H9 (cell line): ENCODE results near the gene LRRTM2. TPM values are rescaled to one million over a fixed set of nuclear protein-coding genes. Genes with fewer than 3 reads are reported as not detected.
"Not testable (repeated sequence)": the region's sequence is repeated elsewhere in the genome, so short reads cannot be mapped to it uniquely, and the experiment has no call there.

ENCODE experiments used
- DNase-seq: peaks from one replicate; pipeline ENCODE4 v3.0.0-alpha.2; 2017
- H2AFZ ChIP-seq: one replicate; pipeline ENCODE4 v1.6.1; 2013; ENCODE audit warnings: mild to moderate bottlenecking, low read length, control low read depth, moderate library complexity
- H2AK5ac ChIP-seq: 2 replicates; pipeline ENCODE4 v1.6.1; 2013; ENCODE audit warnings: low read length, control low read depth, mixed read lengths; ENCODE audit not compliant: insufficient read length
- H2BK120ac ChIP-seq: one replicate; pipeline ENCODE4 v1.6.1; 2013; ENCODE audit warnings: low read depth, mild to moderate bottlenecking, low read length, control low read depth, inconsistent platforms; ENCODE audit not compliant: poor library complexity, severe bottlenecking
- H2BK12ac ChIP-seq: 2 replicates; pipeline ENCODE4 v1.6.1; 2013; ENCODE audit warnings: low read length, control low read depth, mixed read lengths, low read depth; ENCODE audit not compliant: insufficient read length
- H2BK15ac ChIP-seq: 2 replicates; pipeline ENCODE4 v1.6.1; 2013; ENCODE audit warnings: low read depth, low read length, control low read depth
- H2BK20ac ChIP-seq: one replicate; pipeline ENCODE4 v1.6.1; 2013; ENCODE audit warnings: low read depth, mild to moderate bottlenecking, low read length, control low read depth, inconsistent platforms; ENCODE audit not compliant: poor library complexity, severe bottlenecking
- H2BK5ac ChIP-seq: 2 replicates; pipeline ENCODE4 v1.6.1; 2013; ENCODE audit warnings: low read length, control low read depth, mixed read lengths; ENCODE audit not compliant: insufficient read length
- H3K14ac ChIP-seq: 2 replicates; pipeline ENCODE4 v1.6.1; 2013; ENCODE audit warnings: low read length, control low read depth; ENCODE audit not compliant: insufficient read depth
- H3K18ac ChIP-seq: 2 replicates; pipeline ENCODE4 v1.6.1; 2013; ENCODE audit warnings: low read depth, mild to moderate bottlenecking, mixed read lengths, low read length, control low read depth; ENCODE audit not compliant: insufficient read length
- H3K23ac ChIP-seq: 2 replicates; pipeline ENCODE4 v1.6.1; 2013; ENCODE audit warnings: low read length, control low read depth, mixed read lengths, low read depth; ENCODE audit not compliant: insufficient read length
- H3K23me2 ChIP-seq: 2 replicates; pipeline ENCODE4 v1.6.1; 2013; ENCODE audit warnings: low read depth, mild to moderate bottlenecking, mixed read lengths, low read length, control low read depth; ENCODE audit not compliant: insufficient read length, poor library complexity, severe bottlenecking
- H3K27ac ChIP-seq: 2 replicates; pipeline ENCODE4 v1.5.1; 2013; ENCODE audit warnings: low read length, control low read depth, mixed read lengths, low read depth; ENCODE audit not compliant: insufficient read length
- H3K27me3 ChIP-seq: 2 replicates; pipeline ENCODE4 v1.6.1; 2013; ENCODE audit warnings: low read length, control low read depth, inconsistent platforms; ENCODE audit not compliant: insufficient read depth
- H3K4ac ChIP-seq: 2 replicates; pipeline ENCODE4 v1.6.1; 2013; ENCODE audit warnings: low read depth, mild to moderate bottlenecking, control low read depth, inconsistent platforms, low read length, moderate library complexity
- H3K4me1 ChIP-seq: 2 replicates; pipeline ENCODE4 v1.6.1; 2013; ENCODE audit warnings: low read length, control low read depth, inconsistent platforms; ENCODE audit not compliant: insufficient read depth
- H3K4me2 ChIP-seq: 2 replicates; pipeline ENCODE4 v1.6.1; 2013; ENCODE audit warnings: low read length, control low read depth, mixed read lengths; ENCODE audit not compliant: insufficient read length, insufficient read depth
- H3K56ac ChIP-seq: 2 replicates; pipeline ENCODE4 v1.6.1; 2013; ENCODE audit warnings: low read depth, mild to moderate bottlenecking, mixed read lengths, low read length, control low read depth; ENCODE audit not compliant: insufficient read length
- H3K79me1 ChIP-seq: 2 replicates; pipeline ENCODE4 v1.6.1; 2013; ENCODE audit warnings: low read depth, mild to moderate bottlenecking, moderate library complexity, low read length, control low read depth, inconsistent platforms; ENCODE audit not compliant: insufficient read depth, poor library complexity, severe bottlenecking
- H3K79me2 ChIP-seq: 2 replicates; pipeline ENCODE4 v1.6.1; 2013; ENCODE audit warnings: low read length, control low read depth, inconsistent platforms; ENCODE audit not compliant: insufficient read depth
- H3K9ac ChIP-seq: 2 replicates; pipeline ENCODE4 v1.6.1; 2013; ENCODE audit warnings: low read length, control low read depth, mixed read lengths; ENCODE audit not compliant: insufficient read length; ENCODE audit errors: extremely low read depth
- H3K9me3 ChIP-seq: one replicate; pipeline ENCODE4 v1.6.1; 2013; ENCODE audit warnings: low read depth, low read length, inconsistent platforms; ENCODE audit not compliant: control insufficient read depth
- H3T11ph ChIP-seq: one replicate; pipeline ENCODE4 v1.6.1; 2013; ENCODE audit warnings: mild to moderate bottlenecking, low read length, control low read depth, inconsistent platforms
- H4K20me1 ChIP-seq: one replicate; pipeline ENCODE4 v1.6.1; 2013; ENCODE audit not compliant: control insufficient read depth, insufficient read length, insufficient read depth
- H4K5ac ChIP-seq: 2 replicates; pipeline ENCODE4 v1.6.1; 2013; ENCODE audit warnings: low read depth, mild to moderate bottlenecking, mixed read lengths, low read length, control low read depth; ENCODE audit not compliant: insufficient read length
- H4K8ac ChIP-seq: replicated peaks from 2 replicates; pipeline ENCODE4 v1.6.1; 2013; ENCODE audit warnings: low read length, control low read depth, mixed read lengths, low read depth; ENCODE audit not compliant: insufficient read length
- H4K91ac ChIP-seq: 2 replicates; pipeline ENCODE4 v1.6.1; 2013; ENCODE audit warnings: low read depth, mild to moderate bottlenecking, moderate library complexity, mixed read lengths, low read length, control low read depth; ENCODE audit not compliant: insufficient read length
- H3K27ac Mint-ChIP-seq, 3 experiments: 2 replicates in 2 of 3; 3 replicates in 1 of 3; pipeline ENCODE4 v1.8.0; 2020 to 2021; ENCODE audit warnings: mixed read lengths in 3 of 3, mild to moderate bottlenecking in 1 of 3, moderate library complexity in 1 of 3
- H3K27me3 Mint-ChIP-seq: 2 replicates; pipeline ENCODE4 v1.8.0; 2021; ENCODE audit warnings: low read depth, mild to moderate bottlenecking, moderate library complexity, mixed read lengths
- H3K36me3 Mint-ChIP-seq, 3 experiments: 2 replicates in 2 of 3; 3 replicates in 1 of 3; pipeline ENCODE4 v1.8.0; 2020 to 2021; ENCODE audit warnings: low read depth in 3 of 3, mixed read lengths in 3 of 3; ENCODE audit not compliant: insufficient read depth in 1 of 3
- H3K4me1 Mint-ChIP-seq, 2 experiments: 2 replicates each; pipeline ENCODE4 v1.8.0; 2020; ENCODE audit warnings: mixed read lengths in 2 of 2
- H3K4me3 Mint-ChIP-seq, 2 experiments: 2 replicates in 1 of 2; 3 replicates in 1 of 2; pipeline ENCODE4 v1.8.0; 2020 to 2021; ENCODE audit warnings: mild to moderate bottlenecking in 2 of 2, mixed read lengths in 2 of 2, moderate library complexity in 1 of 2
- H3K9me3 Mint-ChIP-seq, 2 experiments: 2 replicates in 1 of 2; 3 replicates in 1 of 2; pipeline ENCODE4 v1.8.0; 2020; ENCODE audit warnings: mild to moderate bottlenecking in 2 of 2, mixed read lengths in 2 of 2, moderate library complexity in 1 of 2
- CTCF ChIP-seq: fragments of 200-600 bp; sonication (generic); conservative IDR thresholded peaks from 3 replicates; pipeline ENCODE4 v1.8.0; 2021; ENCODE audit warnings: antibody characterized with exemption, mild to moderate bottlenecking
- WGBS: extraction: QIAGEN DNeasy Blood & Tissue Kit; methylation state at CpG from one replicate; pipeline ENCODE4 v1.1.7; 2013; ENCODE audit warnings: missing lambda C conversion rate, low lambda C conversion rate, mixed read lengths; ENCODE audit not compliant: insufficient read length; ENCODE audit errors: extremely low coverage; 5-methylcytosine and 5-hydroxymethylcytosine counted together
- total RNA-seq: library from RNA; stranded (reverse); gene quantifications from 2 replicates; pipeline ENCODE4 v1.2.1, GENCODE V29; 2021

Gene LRRTM2
- total RNA-seq, 1 experiment from 2014 or later: not detected

DNA sequence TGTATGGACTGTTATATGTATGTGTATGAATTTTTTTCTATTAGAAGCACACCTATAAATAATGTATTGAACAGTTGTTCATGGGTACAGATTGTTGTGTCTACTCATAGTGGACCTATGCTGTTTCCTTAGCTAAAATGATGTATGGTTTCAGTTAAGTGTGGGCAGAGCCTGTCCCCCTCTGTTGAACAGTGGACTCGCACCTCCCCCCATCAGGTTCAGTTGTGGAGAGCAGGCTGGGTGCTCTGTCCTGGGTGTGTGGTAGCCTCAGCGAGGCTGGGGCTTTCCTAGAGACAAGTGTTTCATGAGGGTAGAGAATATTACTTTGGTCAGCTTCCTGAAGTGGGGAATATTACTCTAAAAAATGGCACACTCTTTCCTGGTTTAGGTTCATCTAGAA, 47.4 kb upstream of the LRRTM2 start:
- Mint-ChIP-seq H3K27me3 (no peaks in the 10 kb centered on the region), H3K9me3 (no peaks in the 10 kb centered on the region), H3K27ac (peak overlapping the region in 2 of 3 experiments; percentile 82 to 89; a peak in 3 of 7 replicates), H3K4me3 (no peak overlapping the region), H3K4me1 (peaks cover 8 to 12% of the 10 kb centered on the region in 2 experiments), H3K36me3 (peaks cover 24 to 62% (median 46%) of the 10 kb centered on the region in 3 experiments)
- no peak overlapping the region for H3K23ac ChIP-seq
- no peak overlapping the region for H4K5ac ChIP-seq
- no peak overlapping the region for H2BK20ac ChIP-seq
- TF ChIP-seq CTCF: 0 out of 3 replicates have a peak, but pooled peaks have one; percentile 14
- H2AK5ac ChIP-seq: no peak overlapping the region
- no peak overlapping the region for H3K4ac ChIP-seq
- H3K9ac ChIP-seq: no peak overlapping the region
- no peaks in the 10 kb centered on the region for H3K79me2 ChIP-seq
- H2BK5ac ChIP-seq: no peak overlapping the region
- no peaks in the 10 kb centered on the region for H3K79me1 ChIP-seq
- no peak overlapping the region for H4K8ac ChIP-seq
- H4K91ac ChIP-seq: no peak overlapping the region
- H3K56ac ChIP-seq: no peak overlapping the region
- no peak overlapping the region for H3K18ac ChIP-seq
- no CpG with 5 or more reads among the region's 2 CpGs for WGBS
- H2AFZ ChIP-seq: no peak overlapping the region
- H3K27ac ChIP-seq: no peak overlapping the region
- DNase-seq: no peak
- no peaks in the 10 kb centered on the region for H3K27me3 ChIP-seq
- no peaks in the 10 kb centered on the region for H3K23me2 ChIP-seq
- H3K4me1 ChIP-seq: no peaks in the 10 kb centered on the region
- no peak overlapping the region for H3K14ac ChIP-seq
- no peak overlapping the region for H3T11ph ChIP-seq
- H2BK120ac ChIP-seq: no peak overlapping the region
- H2BK12ac ChIP-seq: no peak overlapping the region
- H3K9me3 ChIP-seq: no peaks in the 10 kb centered on the region
- H2BK15ac ChIP-seq: no peak overlapping the region
- no peaks in the 10 kb centered on the region for H4K20me1 ChIP-seq
- H3K4me2 ChIP-seq: no peak overlapping the region

DNA sequence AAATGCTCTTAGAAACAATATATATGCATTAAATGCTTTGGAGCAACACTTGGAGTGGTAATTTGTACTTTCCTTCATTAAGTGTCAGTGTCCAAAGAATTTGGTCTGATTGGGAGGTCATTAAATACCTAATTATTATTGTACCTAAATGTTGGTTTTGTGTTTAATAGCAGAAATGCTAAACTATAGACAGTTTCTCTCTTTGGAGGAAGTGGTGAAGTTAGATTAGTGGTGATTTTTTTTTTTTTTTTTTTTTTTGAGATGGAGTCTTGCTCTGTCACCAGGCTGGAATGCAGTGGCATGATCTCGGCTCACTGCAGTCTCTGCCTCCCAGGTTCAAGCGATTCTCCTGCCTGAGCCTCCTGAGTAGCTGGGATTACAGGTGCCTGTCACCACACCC, 46.2 kb upstream of the LRRTM2 start:
- not testable (repeated sequence) for H3K27ac ChIP-seq, H3K9me3 ChIP-seq, H3K4ac ChIP-seq, H3K18ac ChIP-seq, H3K27me3 Mint-ChIP-seq, H4K8ac ChIP-seq, H2BK120ac ChIP-seq, H4K20me1 ChIP-seq, H3K4me3 Mint-ChIP-seq, H2BK20ac ChIP-seq, H3K4me1 ChIP-seq, DNase-seq, H3K27me3 ChIP-seq, H3K14ac ChIP-seq, H3K9me3 Mint-ChIP-seq, H3K23ac ChIP-seq, H2AFZ ChIP-seq, H2BK12ac ChIP-seq, H3K9ac ChIP-seq, H2AK5ac ChIP-seq, H3K56ac ChIP-seq, H3K4me2 ChIP-seq, H2BK5ac ChIP-seq, H3T11ph ChIP-seq, H3K79me2 ChIP-seq, H3K23me2 ChIP-seq, H2BK15ac ChIP-seq, H3K79me1 ChIP-seq, H4K5ac ChIP-seq, H3K27ac Mint-ChIP-seq, H4K91ac ChIP-seq
- Mint-ChIP-seq H3K4me1 (peaks cover 8 to 12% of the 10 kb centered on the region in 2 experiments), H3K36me3 (peaks cover 18 to 54% (median 35%) of the 10 kb centered on the region in 3 experiments; a peak in 6 of 7 replicates)
- WGBS: no CpG with 5 or more reads among the region's 2 CpGs
